ENCODE measurements around the gene WDFY3.

The WDFY3 gene

GRCh38 chr4:84730375-84730774 is 236.1 kb downstream of the WDFY3 start:
- ATAC-seq = no peak
- TF ChIP-seq, protein P1, sequence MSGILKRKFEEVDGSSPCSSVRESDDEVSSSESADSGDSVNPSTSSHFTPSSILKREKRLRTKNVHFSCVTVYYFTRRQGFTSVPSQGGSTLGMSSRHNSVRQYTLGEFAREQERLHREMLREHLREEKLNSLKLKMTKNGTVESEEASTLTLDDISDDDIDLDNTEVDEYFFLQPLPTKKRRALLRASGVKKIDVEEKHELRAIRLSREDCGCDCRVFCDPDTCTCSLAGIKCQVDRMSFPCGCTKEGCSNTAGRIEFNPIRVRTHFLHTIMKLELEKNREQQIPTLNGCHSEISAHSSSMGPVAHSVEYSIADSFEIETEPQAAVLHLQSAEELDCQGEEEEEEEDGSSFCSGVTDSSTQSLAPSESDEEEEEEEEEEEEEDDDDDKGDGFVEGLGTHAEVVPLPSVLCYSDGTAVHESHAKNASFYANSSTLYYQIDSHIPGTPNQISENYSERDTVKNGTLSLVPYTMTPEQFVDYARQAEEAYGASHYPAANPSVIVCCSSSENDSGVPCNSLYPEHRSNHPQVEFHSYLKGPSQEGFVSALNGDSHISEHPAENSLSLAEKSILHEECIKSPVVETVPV (CRISPR knock-in tag; IDR thresholded peaks at IDR 0.05) = no peak
- TF ChIP-seq ZNF70 (CRISPR knock-in tag; IDR thresholded peaks at IDR 0.05) = no peak

- no peak for ATAC-seq
- TF ChIP-seq POU6F1 (CRISPR knock-in tag; IDR thresholded peaks at IDR 0.05; ENCODE audit: borderline replicate concordance, low read depth) (no peak), ZNF8 (CRISPR knock-in tag; IDR thresholded peaks at IDR 0.05) (no peak), SNAI2 (CRISPR knock-in tag; IDR thresholded peaks at IDR 0.05) (no peak), TCF4 (CRISPR knock-in tag; IDR thresholded peaks at IDR 0.05; ENCODE audit: borderline replicate concordance) (no peak), CSDC2 (CRISPR knock-in tag; IDR thresholded peaks at IDR 0.05) (no peak), ISL1 (CRISPR knock-in tag; IDR thresholded peaks at IDR 0.05) (no peak), PATZ1 (CRISPR knock-in tag; IDR thresholded peaks at IDR 0.05; ENCODE audit: borderline replicate concordance) (no peak), BACH2 (CRISPR knock-in tag; IDR thresholded peaks at IDR 0.05; ENCODE audit: borderline replicate concordance) (no peak), GLIS3 (CRISPR knock-in tag; IDR thresholded peaks at IDR 0.05) (no peak)
Measured at GRCh38 chr4:84727491-84727890, 239.0 kb downstream of the WDFY3 start.

DNA sequence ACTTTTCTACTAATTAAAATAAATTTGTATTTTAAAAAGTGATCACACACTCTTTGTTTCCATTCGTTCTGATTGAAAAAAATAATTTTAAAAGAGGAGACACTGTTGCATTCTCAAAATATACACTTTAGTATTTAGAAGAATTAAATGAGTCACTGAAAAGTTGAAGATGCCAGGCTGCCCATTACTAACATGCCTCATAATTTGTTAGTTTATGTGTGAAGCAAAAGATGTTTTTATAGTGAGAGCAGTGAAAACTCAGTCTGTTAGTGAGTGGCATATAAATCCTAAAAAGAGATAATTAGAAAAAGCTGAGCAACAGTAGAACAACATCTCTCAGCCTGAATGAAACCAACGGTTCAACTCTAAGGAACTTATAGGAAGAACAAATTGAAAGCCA is 240.1 kb downstream of the WDFY3 start:
- no peak; the same call in 1 of the 3 replicates for ATAC-seq
- TF ChIP-seq ZNF70 (CRISPR knock-in tag; IDR thresholded peaks at IDR 0.05) (no peak), PPARA (CRISPR knock-in tag; IDR thresholded peaks at IDR 0.05; ENCODE audit: borderline replicate concordance) (no peak), TOX (CRISPR knock-in tag; IDR thresholded peaks at IDR 0.05; ENCODE audit: borderline replicate concordance) (no peak), PATZ1 (CRISPR knock-in tag; IDR thresholded peaks at IDR 0.05; ENCODE audit: borderline replicate concordance) (no peak)

- no peak for TF ChIP-seq CSDC2 (CRISPR knock-in tag; IDR thresholded peaks at IDR 0.05)
- ATAC-seq = no peak
Measured at GRCh38 chr4:84722720-84723119, 243.8 kb downstream of the WDFY3 start.

- no peak for TF ChIP-seq GLIS3 (CRISPR knock-in tag; IDR thresholded peaks at IDR 0.05)
- no peak for TF ChIP-seq ISL1 (CRISPR knock-in tag; IDR thresholded peaks at IDR 0.05)
- TF ChIP-seq ARNTL (CRISPR knock-in tag; IDR thresholded peaks at IDR 0.05; ENCODE audit: borderline replicate concordance, low read depth) = no peak
- TF ChIP-seq ZFP3 (CRISPR knock-in tag; IDR thresholded peaks at IDR 0.05) = no peak
- TF ChIP-seq SNAI2 (CRISPR knock-in tag; IDR thresholded peaks at IDR 0.05) = no peak
- TF ChIP-seq, protein P1 (CRISPR knock-in tag; IDR thresholded peaks at IDR 0.05) = no peak
- TF ChIP-seq BACH2 (CRISPR knock-in tag; IDR thresholded peaks at IDR 0.05; ENCODE audit: borderline replicate concordance) = no peak
- no peak for TF ChIP-seq ZC3H10 (CRISPR knock-in tag; IDR thresholded peaks at IDR 0.05)
- ATAC-seq = peak; percentile 60; the same call in 2 of the 3 replicates
Measured at GRCh38 chr4:84719115-84719514, 247.4 kb downstream of the WDFY3 start.

Data from SK-N-SH treated with all-trans-retinoic acid at 6 μM for 48 hours (cell line).